Liver (tissue), 9 donors: Measurements from ENCODE around the gene DLX2. TPM values are rescaled to one million over a fixed set of nuclear protein-coding genes. Genes with fewer than 3 reads are reported as not detected.

Experiments used
- DNase-seq: peaks from one replicate; pipeline ENCODE4 v3.0.0-alpha.2; 2017; ENCODE audit warnings: low spot score
- H3K27ac ChIP-seq, 2 donors: one replicate each; pipeline ENCODE4 v1.7.0; 2013; ENCODE audit warnings: inconsistent platforms in 2 of 2, low read length in 2 of 2, control low read depth in 1 of 2, low read depth in 1 of 2, mild to moderate bottlenecking in 1 of 2
- H3K27me3 ChIP-seq, 4 donors: one replicate each; pipeline versions ENCODE4 v1.6.1 to v1.7.0; 2013; ENCODE audit warnings: low read length in 3 of 4, inconsistent platforms in 1 of 4, mild to moderate bottlenecking in 1 of 4, moderate library complexity in 1 of 4; ENCODE audit not compliant: control insufficient read depth in 4 of 4, insufficient read depth in 4 of 4
- H3K36me3 ChIP-seq, 4 donors: one replicate each; pipeline versions ENCODE4 v1.6.1 to v1.7.0; 2013; ENCODE audit warnings: low read length in 3 of 4, mild to moderate bottlenecking in 3 of 4, low read depth in 1 of 4, moderate library complexity in 1 of 4; ENCODE audit not compliant: control insufficient read depth in 4 of 4, insufficient read depth in 3 of 4
- H3K4me1 ChIP-seq, 4 donors: one replicate each; pipeline versions ENCODE4 v1.6.1 to v1.7.0; 2013; ENCODE audit warnings: low read length in 3 of 4, mild to moderate bottlenecking in 3 of 4, moderate library complexity in 1 of 4; ENCODE audit not compliant: control insufficient read depth in 4 of 4, insufficient read depth in 4 of 4
- H3K4me3 ChIP-seq, 3 donors: one replicate each; pipeline versions ENCODE4 v1.6.1 to v1.7.0; 2013; ENCODE audit warnings: low read length in 3 of 3, control low read depth in 1 of 3, low read depth in 1 of 3, mild to moderate bottlenecking in 1 of 3
- H3K9ac ChIP-seq, 2 donors: one replicate each; pipeline ENCODE4 v1.7.0; 2013; ENCODE audit warnings: low read length in 2 of 2, mild to moderate bottlenecking in 2 of 2, moderate library complexity in 2 of 2, control low read depth in 1 of 2, low read depth in 1 of 2
- H3K9me3 ChIP-seq, 4 donors: one replicate each; pipeline versions ENCODE4 v1.6.1 to v1.7.0; 2013; ENCODE audit warnings: low read length in 3 of 4; ENCODE audit not compliant: control insufficient read depth in 4 of 4
- ATF3 ChIP-seq: IDR thresholded peaks from 2 replicates; pipeline ENCODE4 v1.6.1; 2016; ENCODE audit warnings: antibody characterized with exemption
- FOXA1 ChIP-seq: IDR thresholded peaks from 2 replicates; pipeline ENCODE4 v1.6.1; 2016; ENCODE audit warnings: antibody characterized with exemption
- GABPA ChIP-seq, 2 donors: IDR thresholded peaks in 1 of 2; conservative IDR thresholded peaks in 1 of 2; 2 replicates each; pipeline ENCODE4 v1.6.1; 2016; ENCODE audit warnings: antibody characterized with exemption in 2 of 2, mild to moderate bottlenecking in 1 of 2, moderate library complexity in 1 of 2
- HNF4A ChIP-seq, 2 donors: conservative IDR thresholded peaks; 2 replicates each; pipeline ENCODE4 v1.6.1; 2016; ENCODE audit warnings: antibody characterized with exemption in 2 of 2, mild to moderate bottlenecking in 2 of 2
- JUND ChIP-seq, 2 donors: IDR thresholded peaks; 2 replicates each; pipeline ENCODE4 v1.6.1; 2016; ENCODE audit warnings: antibody characterized with exemption in 2 of 2
- MAX ChIP-seq: IDR thresholded peaks from 2 replicates; pipeline ENCODE4 v1.6.1; 2016; ENCODE audit warnings: antibody characterized with exemption
- NR2F2 ChIP-seq: IDR thresholded peaks from 2 replicates; pipeline ENCODE4 v1.6.1; 2016; ENCODE audit warnings: antibody characterized with exemption
- RAD21 ChIP-seq, 2 donors: IDR thresholded peaks; 2 replicates each; pipeline ENCODE4 v1.6.1; 2016; ENCODE audit warnings: antibody characterized with exemption in 2 of 2, mild to moderate bottlenecking in 2 of 2
- REST ChIP-seq: IDR thresholded peaks from 2 replicates; pipeline ENCODE4 v1.6.1; 2016; ENCODE audit warnings: antibody characterized with exemption, mild to moderate bottlenecking
- SP1 ChIP-seq: IDR thresholded peaks from 2 replicates; pipeline ENCODE4 v1.6.1; 2018; ENCODE audit warnings: antibody characterized with exemption, mild to moderate bottlenecking
- TAF1 ChIP-seq: conservative IDR thresholded peaks from 2 replicates; pipeline ENCODE4 v1.6.1; 2016; ENCODE audit warnings: antibody characterized with exemption, mild to moderate bottlenecking
- WGBS: extraction: QIAGEN DNeasy Blood & Tissue Kit; methylation state at CpG from one replicate; pipeline ENCODE4 v1.1.7; 2013; 5-methylcytosine and 5-hydroxymethylcytosine counted together
- polyA plus RNA-seq, 2 donors: library from polyadenylated mRNA; stranded (reverse) in 1 of 2; unstranded in 1 of 2; fragments of 200-250 nt in 1 of 2; fragments of >200 nt in 1 of 2; fragmentation: Nextera tagmentation in 1 of 2; extraction: Ambion mirVana in 1 of 2; gene quantifications; one replicate each; pipeline versions ENCODE4 v1.2.1 to v1.2.3, GENCODE V29; 2013 to 2015
- total RNA-seq, 2 donors: library from RNA; depleted of rRNA; stranded (reverse); fragments of >200 nt; gene quantifications; one replicate each; pipeline ENCODE4 v1.2.3, GENCODE V29; 2014
- donor health status: healthy.
- donor health status: healthy.
- donor health status: healthy.
- donor health status: healthy.
- donor health status: healthy.

Gene DLX2
- total and polyA plus RNA-seq, 4 donors: not detected

GRCh38 chr2:172082944-172083627 lies 19.6 kb downstream of the DLX2 start:
- TF ChIP-seq MAX: no peak
- no peaks in the 10 kb centered on the region for H3K36me3 ChIP-seq
- WGBS: 9% methylated on average over 42 of the region's 42 CpGs
- peaks cover 11 to 37% (median 22%) of the 10 kb centered on the region in 4 donors for H3K4me1 ChIP-seq
- H3K4me3 ChIP-seq: no peak overlapping the region
- H3K27me3 ChIP-seq: peaks cover 6 to 61% (median 35%) of the 10 kb centered on the region in 4 donors
- no peak overlapping the region for H3K9ac ChIP-seq
- H3K9me3 ChIP-seq: peaks cover 0 to 4% (median 0%) of the 10 kb centered on the region in 4 donors
- no peak for DNase-seq
- no peak overlapping the region for H3K27ac ChIP-seq

GRCh38 chr2:172082105-172082943 lies 20.4 kb downstream of the DLX2 start:
- no peaks in the 10 kb centered on the region for H3K36me3 ChIP-seq
- no peak overlapping the region for H3K27ac ChIP-seq
- peaks cover 11 to 37% (median 22%) of the 10 kb centered on the region in 4 donors for H3K4me1 ChIP-seq
- H3K27me3 ChIP-seq: peaks cover 4 to 60% (median 35%) of the 10 kb centered on the region in 4 donors
- no peak overlapping the region for H3K4me3 ChIP-seq
- no peak overlapping the region for H3K9ac ChIP-seq
- 12% methylated on average over 14 of the region's 14 CpGs for WGBS
- no peak for TF ChIP-seq ATF3
- no peak for DNase-seq
- H3K9me3 ChIP-seq: peaks cover 0 to 4% (median 0%) of the 10 kb centered on the region in 4 donors

- 14% methylated on average over 36 of the region's 36 CpGs for WGBS
- Histone ChIP-seq H3K9ac (no peak overlapping the region), H3K4me3 (no peak overlapping the region), H3K27me3 (peaks cover 4 to 58% (median 33%) of the 10 kb centered on the region in 4 donors), H3K36me3 (no peaks in the 10 kb centered on the region), H3K4me1 (peaks cover 11 to 31% (median 19%) of the 10 kb centered on the region in 4 donors), H3K27ac (no peak overlapping the region), H3K9me3 (peaks cover 0 to 4% (median 0%) of the 10 kb centered on the region in 4 donors)
- DNase-seq: no peak
- no peak for TF ChIP-seq MAX
- no peak for TF ChIP-seq FOXA1
- TF ChIP-seq HNF4A (conservative IDR thresholded peaks at IDR 0.05): no peak
- TF ChIP-seq GABPA (IDR thresholded peaks at IDR 0.05 in 1 of 2, conservative IDR thresholded peaks at IDR 0.05 in 1 of 2): no peak
These were observed 21.3 kb downstream of the DLX2 start for GRCh38 chr2:172081221-172082022.

- Histone ChIP-seq H3K27ac (no peak overlapping the region), H3K27me3 (peaks cover 4 to 53% (median 31%) of the 10 kb centered on the region in 4 donors), H3K9me3 (peaks cover 0 to 4% (median 0%) of the 10 kb centered on the region in 4 donors), H3K9ac (no peak overlapping the region), H3K4me1 (peaks cover 8 to 24% (median 15%) of the 10 kb centered on the region in 4 donors), H3K36me3 (no peaks in the 10 kb centered on the region), H3K4me3 (no peak overlapping the region)
- 18% methylated on average over 25 of the region's 25 CpGs for WGBS
- no peak for DNase-seq
- TF ChIP-seq SP1 (no peak), GABPA (IDR thresholded peaks at IDR 0.05 in 1 of 2, conservative IDR thresholded peaks at IDR 0.05 in 1 of 2) (no peak), JUND (IDR thresholded peaks at IDR 0.05) (no peak), ATF3 (no peak), FOXA1 (no peak), NR2F2 (no peak), REST (no peak), RAD21 (IDR thresholded peaks at IDR 0.05) (no peak), TAF1 (no peak)
These were observed 22.0 kb downstream of the DLX2 start for GRCh38 chr2:172080641-172081220.
